Measurements from ENCODE around the gene CNTN5. TPM values are rescaled to one million over a fixed set of nuclear protein-coding genes. Genes with fewer than 3 reads are reported as not detected.

Gene CNTN5
- polyA plus RNA-seq, 1 of the 3 experiments (the other 2 are of a cell fraction) = not detected

DNA sequence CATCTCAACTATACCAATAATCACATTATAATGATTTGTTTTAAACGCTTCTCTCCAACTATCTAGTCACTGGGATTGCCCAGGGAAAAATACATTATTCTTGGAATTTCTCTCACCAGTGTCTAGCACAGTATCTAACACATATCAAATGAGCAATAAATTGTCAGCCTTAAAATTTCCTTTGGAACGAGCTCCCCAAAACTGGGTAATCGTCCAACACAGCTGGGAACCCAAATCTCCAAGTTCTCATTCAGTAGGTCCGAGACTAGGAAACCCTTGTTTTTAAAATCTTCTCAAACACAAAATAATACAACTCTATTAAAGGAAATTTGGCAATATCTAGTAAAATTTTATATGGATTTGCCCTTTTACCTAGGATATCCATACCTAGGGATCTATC, 1338.5 kb downstream of the CNTN5 start:
- WGBS (ENCODE audit: low lambda C conversion rate) = 2% methylated on average over 4 of the region's 4 CpGs
- POLR2A ChIA-PET = no interaction called here

DNA sequence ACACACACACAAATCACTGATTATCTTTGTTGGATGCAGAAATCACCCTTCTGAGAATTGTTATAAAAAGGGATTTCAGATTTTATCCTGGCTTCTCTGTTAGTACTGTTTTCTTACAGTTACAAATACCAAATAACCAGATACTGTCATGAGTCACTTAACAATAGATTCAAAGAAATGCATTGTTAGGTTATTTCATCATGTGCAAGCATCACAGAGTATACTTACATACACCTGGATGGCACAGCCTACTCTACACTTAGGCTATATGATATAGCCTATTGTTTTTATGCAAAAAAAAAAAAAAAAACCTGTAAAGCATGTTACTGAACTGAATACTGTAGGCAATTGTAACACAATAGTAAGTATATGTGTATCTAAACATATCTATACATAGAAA, 1347.1 kb downstream of the CNTN5 start:
- H3K36me3 ChIP-seq (replicated peaks in 1 of 2; ENCODE audit: control insufficient read depth in 1 of 2, insufficient read depth in 2 of 2, low read length in 1 of 2) = no peaks in the 10 kb centered on the region
- no peaks in the 10 kb centered on the region for H3K9me3 ChIP-seq
- no peak overlapping the region for H3K4me2 ChIP-seq
- H3K9me2 ChIP-seq = no peaks in the 10 kb centered on the region
- ChIA-PET POLR2A (no interaction called here), CTCF (no interaction called here)
- H3K27ac ChIP-seq (ENCODE audit: low read depth in 2 of 2, low read length in 1 of 2) = no peak overlapping the region
- H3K9ac ChIP-seq = no peak overlapping the region
- no peak for DNase-seq
- H3K4me3 ChIP-seq (ENCODE audit: low read depth in 2 of 2, low read length in 1 of 2) = no peak overlapping the region
- H3K27me3 ChIP-seq (ENCODE audit: insufficient read depth) = no peaks in the 10 kb centered on the region
- H3K79me2 ChIP-seq (ENCODE audit: insufficient read depth) = no peaks in the 10 kb centered on the region
- TF ChIP-seq GABPA (IDR thresholded peaks at IDR 0.05; ENCODE audit: low read depth) = no peak
- TF ChIP-seq, protein P1, sequence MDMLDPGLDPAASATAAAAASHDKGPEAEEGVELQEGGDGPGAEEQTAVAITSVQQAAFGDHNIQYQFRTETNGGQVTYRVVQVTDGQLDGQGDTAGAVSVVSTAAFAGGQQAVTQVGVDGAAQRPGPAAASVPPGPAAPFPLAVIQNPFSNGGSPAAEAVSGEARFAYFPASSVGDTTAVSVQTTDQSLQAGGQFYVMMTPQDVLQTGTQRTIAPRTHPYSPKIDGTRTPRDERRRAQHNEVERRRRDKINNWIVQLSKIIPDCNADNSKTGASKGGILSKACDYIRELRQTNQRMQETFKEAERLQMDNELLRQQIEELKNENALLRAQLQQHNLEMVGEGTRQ (IDR thresholded peaks at IDR 0.05; ENCODE audit: borderline replicate concordance, low read depth, low read length) = no peak
- H2AFZ ChIP-seq (ENCODE audit: low read depth) = no peak overlapping the region
- no peaks in the 10 kb centered on the region for H3K4me1 ChIP-seq (ENCODE audit: control insufficient read depth in 1 of 2, insufficient read depth in 2 of 2, low read depth in 1 of 2, low read length in 1 of 2)
- no peaks in the 10 kb centered on the region for H3F3A ChIP-seq (replicated peaks; ENCODE audit: insufficient read depth)
- H4K20me1 ChIP-seq (ENCODE audit: insufficient read depth) = no peaks in the 10 kb centered on the region

More for the DNA sequence above, 1338.5 kb downstream of the CNTN5 start:
- Histone ChIP-seq H3K4me1 (ENCODE audit: control insufficient read depth in 1 of 2, insufficient read depth in 2 of 2, low read depth in 1 of 2, low read length in 1 of 2) (no peaks in the 10 kb centered on the region), H3K27me3 (ENCODE audit: insufficient read depth) (no peaks in the 10 kb centered on the region), H4K20me1 (ENCODE audit: insufficient read depth) (no peaks in the 10 kb centered on the region), H3K27ac (ENCODE audit: low read depth in 2 of 2, low read length in 1 of 2) (no peak overlapping the region), H3K4me2 (no peak overlapping the region), H3K9me2 (no peaks in the 10 kb centered on the region), H3K4me3 (ENCODE audit: low read depth in 2 of 2, low read length in 1 of 2) (no peak overlapping the region), H2AFZ (ENCODE audit: low read depth) (no peak overlapping the region), H3K9ac (no peak overlapping the region), H3K79me2 (ENCODE audit: insufficient read depth) (no peaks in the 10 kb centered on the region), H3K9me3 (no peaks in the 10 kb centered on the region), H3F3A (replicated peaks; ENCODE audit: insufficient read depth) (no peaks in the 10 kb centered on the region), H3K36me3 (replicated peaks in 1 of 2; ENCODE audit: control insufficient read depth in 1 of 2, insufficient read depth in 2 of 2, low read length in 1 of 2) (no peaks in the 10 kb centered on the region)
- CTCF ChIA-PET = no interaction called here
- no peak for DNase-seq
- no peak for TF ChIP-seq CHD2 (IDR thresholded peaks at IDR 0.05; ENCODE audit: low read length, partially characterized antibody)
- no peak for TF ChIP-seq MXI1 (IDR thresholded peaks at IDR 0.05; ENCODE audit: low read depth, low read length)
- TF ChIP-seq YY1 (IDR thresholded peaks at IDR 0.05; ENCODE audit: low read depth) = no peak
- no peak for TF ChIP-seq GABPA (IDR thresholded peaks at IDR 0.05; ENCODE audit: low read depth)
- no peak for TF ChIP-seq POLR2AphosphoS5 (IDR thresholded peaks at IDR 0.05; ENCODE audit: low read depth, low read length)
- no peak for TF ChIP-seq RXRA (IDR thresholded peaks at IDR 0.05; ENCODE audit: borderline replicate concordance, low read depth)
- TF ChIP-seq, protein P2, sequence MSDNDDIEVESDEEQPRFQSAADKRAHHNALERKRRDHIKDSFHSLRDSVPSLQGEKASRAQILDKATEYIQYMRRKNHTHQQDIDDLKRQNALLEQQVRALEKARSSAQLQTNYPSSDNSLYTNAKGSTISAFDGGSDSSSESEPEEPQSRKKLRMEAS (IDR thresholded peaks at IDR 0.05; ENCODE audit: low read depth) = no peak
- no peak for TF ChIP-seq EZH2phosphoT487 (IDR thresholded peaks at IDR 0.05; ENCODE audit: borderline replicate concordance, low read depth)
- TF ChIP-seq, protein P3, sequence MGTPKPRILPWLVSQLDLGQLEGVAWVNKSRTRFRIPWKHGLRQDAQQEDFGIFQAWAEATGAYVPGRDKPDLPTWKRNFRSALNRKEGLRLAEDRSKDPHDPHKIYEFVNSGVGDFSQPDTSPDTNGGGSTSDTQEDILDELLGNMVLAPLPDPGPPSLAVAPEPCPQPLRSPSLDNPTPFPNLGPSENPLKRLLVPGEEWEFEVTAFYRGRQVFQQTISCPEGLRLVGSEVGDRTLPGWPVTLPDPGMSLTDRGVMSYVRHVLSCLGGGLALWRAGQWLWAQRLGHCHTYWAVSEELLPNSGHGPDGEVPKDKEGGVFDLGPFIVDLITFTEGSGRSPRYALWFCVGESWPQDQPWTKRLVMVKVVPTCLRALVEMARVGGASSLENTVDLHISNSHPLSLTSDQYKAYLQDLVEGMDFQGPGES (IDR thresholded peaks at IDR 0.05; ENCODE audit: low read depth, low read length) = no peak
- no peak for TF ChIP-seq SMC3 (IDR thresholded peaks at IDR 0.05; ENCODE audit: low read depth, low read length)
- TF ChIP-seq RFX5 (IDR thresholded peaks at IDR 0.05; ENCODE audit: low read length) = no peak

Measured in SK-N-SH (cell line).